ENCODE data around the gene GOLPH3.

The GOLPH3 gene

GRCh38 chr5:32170303-32171151 is 3.6 kb downstream of the GOLPH3 start:
- no peak for DNase-seq

GRCh38 chr5:32168460-32169033 is 5.6 kb downstream of the GOLPH3 start:
- no peak for DNase-seq

GRCh38 chr5:32165597-32165996 is 8.5 kb downstream of the GOLPH3 start:
- no peak for DNase-seq

- DNase-seq: no peak
Measured at GRCh38 chr5:32163785-32164184, 10.3 kb downstream of the GOLPH3 start.

GRCh38 chr5:32163053-32163452 is 11.1 kb downstream of the GOLPH3 start:
- no peak for DNase-seq

- DNase-seq: no peak
Measured at GRCh38 chr5:32160228-32160627, 13.9 kb downstream of the GOLPH3 start.

GRCh38 chr5:32159328-32160072 is 14.6 kb downstream of the GOLPH3 start:
- no peak for DNase-seq

- no peak for DNase-seq
Measured at GRCh38 chr5:32158679-32158975, 15.5 kb downstream of the GOLPH3 start.

GRCh38 chr5:32157078-32157477 is 17.0 kb downstream of the GOLPH3 start:
- no peak for DNase-seq

GRCh38 chr5:32156635-32157034 is 17.5 kb downstream of the GOLPH3 start:
- no peak for DNase-seq

GRCh38 chr5:32155211-32155610 is 18.9 kb downstream of the GOLPH3 start:
- no peak for DNase-seq

- no peak for DNase-seq
Measured at GRCh38 chr5:32153723-32154122, 20.4 kb downstream of the GOLPH3 start.

- DNase-seq: no peak
Measured at GRCh38 chr5:32151198-32151597, 22.9 kb downstream of the GOLPH3 start.

GRCh38 chr5:32150366-32150765 is 23.8 kb downstream of the GOLPH3 start:
- no peak for DNase-seq

GRCh38 chr5:32147959-32148358 is 26.2 kb downstream of the GOLPH3 start:
- no peak for DNase-seq

- no peak for DNase-seq
Measured at GRCh38 chr5:32147236-32147635, 26.9 kb downstream of the GOLPH3 start.

- DNase-seq: no peak
Measured at GRCh38 chr5:32145378-32145777, 28.7 kb downstream of the GOLPH3 start.

GRCh38 chr5:32144378-32145207 is 29.5 kb downstream of the GOLPH3 start:
- DNase-seq: no peak

- no peak for DNase-seq
Measured at GRCh38 chr5:32143617-32144377, 30.3 kb downstream of the GOLPH3 start.

- DNase-seq: no peak
Measured at GRCh38 chr5:32138839-32139493, 35.2 kb downstream of the GOLPH3 start.

GRCh38 chr5:32136342-32136741 is 37.8 kb downstream of the GOLPH3 start:
- no peak for DNase-seq

GRCh38 chr5:32135086-32135485 is 39.0 kb downstream of the GOLPH3 start:
- no peak for DNase-seq

Data from NCI-H774 (cell line).